Tibial nerve (tissue), 4 donors: ENCODE measurements around the gene INO80B. TPM values are rescaled to one million over a fixed set of nuclear protein-coding genes. Genes with fewer than 3 reads are reported as not detected.
"Not testable (repeated sequence)": the region's sequence is repeated elsewhere in the genome, so short reads cannot be mapped to it uniquely, and the experiment has no call there.

ENCODE experiments used
- DNase-seq, 2 donors: peaks; one replicate each; pipeline ENCODE4 v3.0.0-alpha.2; 2019; ENCODE audit warnings: low spot score in 2 of 2
- H3K27ac ChIP-seq, 4 donors: fragments of 200-600 bp; sonication (generic) in 3 of 4; one replicate each; pipeline ENCODE4 v1.5.1; 2017 to 2019; ENCODE audit warnings: mild to moderate bottlenecking in 1 of 4
- H3K27me3 ChIP-seq, 2 donors: fragments of 200-600 bp; sonication (generic) in 1 of 2; one replicate each; pipeline versions ENCODE4 v1.5.1 to v1.6.0; 2017 to 2019
- H3K36me3 ChIP-seq, 3 donors: fragments of 200-600 bp; sonication (generic); one replicate each; pipeline ENCODE4 v1.5.1; 2018 to 2019
- H3K4me1 ChIP-seq, 4 donors: fragments of 200-600 bp; sonication (generic) in 3 of 4; one replicate each; pipeline ENCODE4 v1.5.1; 2017 to 2019
- H3K4me3 ChIP-seq, 4 donors: fragments of 200-600 bp; sonication (generic) in 3 of 4; one replicate each; pipeline ENCODE4 v1.5.1; 2017 to 2019; ENCODE audit warnings: mild to moderate bottlenecking in 1 of 4, moderate library complexity in 1 of 4
- H3K9me3 ChIP-seq, 4 donors: fragments of 200-600 bp; sonication (generic) in 3 of 4; one replicate each; pipeline ENCODE4 v1.5.1; 2017 to 2019
- EP300 ChIP-seq, 2 donors: sonication (generic); formaldehyde crosslinking; IDR thresholded peaks; one replicate each; pipeline ENCODE4 v1.6.1; 2017; ENCODE audit warnings: antibody characterized with exemption in 2 of 2, mild to moderate bottlenecking in 1 of 2
- POLR2A ChIP-seq, 2 donors: fragments of 450-650 bp; IDR thresholded peaks; one replicate each; pipeline ENCODE4 v1.6.1; 2017; ENCODE audit warnings: antibody characterized with exemption in 2 of 2, mild to moderate bottlenecking in 2 of 2, moderate library complexity in 2 of 2
- WGBS, 2 donors: methylation state at CpG; one replicate each; pipeline ENCODE4 v1.1.5; 2018; 5-methylcytosine and 5-hydroxymethylcytosine counted together
- total RNA-seq, 4 donors: library from RNA; depleted of rRNA; stranded (reverse); fragments of >200 nt; gene quantifications; one replicate each; pipeline ENCODE4 v1.1.0, GENCODE V29; 2016
- TF ChIP-seq, protein P1 (sequence below), 5 experiments: fragments of 200-600 bp in 3 of 5; fragments of 450-650 bp in 2 of 5; sonication (generic) in 3 of 5; IDR thresholded peaks; one replicate each; pipeline ENCODE4 v1.5.1; 2016 to 2019; ENCODE audit warnings: antibody characterized with exemption in 5 of 5, mild to moderate bottlenecking in 3 of 5, moderate library complexity in 2 of 5

The INO80B gene
- total RNA-seq, 4 donors from 2014 or later = 15.1 to 40.6 (median 27.5) TPM

DNA sequence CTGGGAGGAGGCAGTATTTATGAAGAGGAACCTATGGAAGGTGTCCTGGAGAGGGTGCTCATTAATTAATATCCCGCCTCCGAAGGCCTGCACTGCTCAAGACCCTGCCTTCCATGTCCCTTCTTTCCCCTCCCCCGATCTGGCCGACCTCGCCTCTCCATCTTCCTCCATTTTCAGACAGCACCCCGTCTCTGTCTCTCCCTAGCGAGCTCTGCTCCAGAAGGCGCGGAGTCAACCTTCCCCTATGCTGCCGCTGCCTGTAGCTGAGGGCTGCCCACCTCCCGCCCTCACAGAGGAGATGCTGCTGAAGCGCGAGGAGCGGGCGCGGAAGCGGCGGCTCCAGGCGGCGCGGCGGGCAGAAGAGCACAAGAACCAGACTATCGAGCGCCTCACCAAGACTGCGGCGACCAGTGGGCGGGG, 2.3 kb downstream of the INO80B start:
- H3K27me3 ChIP-seq = no peaks in the 10 kb centered on the region
- DNase-seq = no peak
- H3K36me3 ChIP-seq = peaks cover 0 to 20% (median 0%) of the 10 kb centered on the region in 3 donors
- peak overlapping the region; percentile 59 to 97 (median 96) for H3K27ac ChIP-seq
- peak overlapping the region; percentile 35 to 70 (median 58) for H3K4me3 ChIP-seq
- peaks cover 0 to 44% (median 27%) of the 10 kb centered on the region in 4 donors for H3K4me1 ChIP-seq
- TF ChIP-seq EP300 (IDR thresholded peaks at IDR 0.05) (no peak), POLR2A (IDR thresholded peaks at IDR 0.05) (no peak)
- TF ChIP-seq, protein P1, sequence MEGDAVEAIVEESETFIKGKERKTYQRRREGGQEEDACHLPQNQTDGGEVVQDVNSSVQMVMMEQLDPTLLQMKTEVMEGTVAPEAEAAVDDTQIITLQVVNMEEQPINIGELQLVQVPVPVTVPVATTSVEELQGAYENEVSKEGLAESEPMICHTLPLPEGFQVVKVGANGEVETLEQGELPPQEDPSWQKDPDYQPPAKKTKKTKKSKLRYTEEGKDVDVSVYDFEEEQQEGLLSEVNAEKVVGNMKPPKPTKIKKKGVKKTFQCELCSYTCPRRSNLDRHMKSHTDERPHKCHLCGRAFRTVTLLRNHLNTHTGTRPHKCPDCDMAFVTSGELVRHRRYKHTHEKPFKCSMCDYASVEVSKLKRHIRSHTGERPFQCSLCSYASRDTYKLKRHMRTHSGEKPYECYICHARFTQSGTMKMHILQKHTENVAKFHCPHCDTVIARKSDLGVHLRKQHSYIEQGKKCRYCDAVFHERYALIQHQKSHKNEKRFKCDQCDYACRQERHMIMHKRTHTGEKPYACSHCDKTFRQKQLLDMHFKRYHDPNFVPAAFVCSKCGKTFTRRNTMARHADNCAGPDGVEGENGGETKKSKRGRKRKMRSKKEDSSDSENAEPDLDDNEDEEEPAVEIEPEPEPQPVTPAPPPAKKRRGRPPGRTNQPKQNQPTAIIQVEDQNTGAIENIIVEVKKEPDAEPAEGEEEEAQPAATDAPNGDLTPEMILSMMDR (IDR thresholded peaks at IDR 0.05) = no peak
- no peaks in the 10 kb centered on the region for H3K9me3 ChIP-seq
- WGBS, 2 donors = 1 to 2% methylated on average over 25 to 26 of the region's 27 CpGs

DNA sequence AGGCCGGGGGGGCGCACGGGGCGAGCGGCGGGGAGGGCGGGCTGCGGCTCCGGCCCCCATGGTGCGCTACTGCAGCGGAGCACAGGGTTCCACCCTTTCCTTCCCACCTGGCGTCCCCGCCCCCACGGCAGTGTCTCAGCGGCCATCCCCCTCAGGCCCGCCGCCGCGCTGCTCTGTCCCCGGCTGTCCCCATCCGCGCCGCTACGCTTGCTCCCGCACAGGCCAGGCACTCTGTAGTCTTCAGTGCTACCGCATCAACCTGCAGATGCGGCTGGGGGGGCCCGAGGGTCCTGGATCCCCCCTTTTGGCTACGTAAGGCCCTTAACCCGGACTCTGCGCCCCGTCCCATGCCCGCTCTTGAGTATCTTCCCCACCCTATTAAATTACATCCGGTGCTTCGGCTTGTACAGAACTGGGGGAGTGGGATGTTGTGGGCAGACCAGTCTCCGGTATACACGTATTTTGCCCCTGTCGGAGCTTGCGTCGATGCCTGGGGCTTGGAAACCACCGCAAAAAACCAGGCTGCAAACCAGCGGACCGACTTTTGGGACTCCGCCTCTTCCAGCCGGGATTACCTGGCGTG, 2.8 kb downstream of the INO80B start:
- TF ChIP-seq EP300 (IDR thresholded peaks at IDR 0.05) (peak in 1 of 2 donors; percentile 94), POLR2A (IDR thresholded peaks at IDR 0.05) (peak; percentile 63 to 79)
- TF ChIP-seq, protein P1 (IDR thresholded peaks at IDR 0.05) = no peak

GRCh38 chr2:74458132-74458937, 3.4 kb downstream of the INO80B start, which contains the start of gene WBP1:
Gene WBP1 (plus strand): TSS chr2:74458438. CDS start chr2:74458603, 165 bp downstream.
- H3K4me3 ChIP-seq = peak within 1 kb of the TSS; percentile 68 to 70 (median 69)
- DNase-seq = peak; percentile 99 to 100
- no peaks in the 10 kb centered on the region for H3K27me3 ChIP-seq
- WGBS, 2 donors = 0 to 1% methylated on average over 13 to 32 of the region's 38 CpGs
- H3K9me3 ChIP-seq = no peaks in the 10 kb centered on the region
- H3K4me1 ChIP-seq = peaks cover 0 to 45% (median 27%) of the 10 kb centered on the region in 4 donors
- TF ChIP-seq EP300 (IDR thresholded peaks at IDR 0.05) (peak; percentile 52 to 73), POLR2A (IDR thresholded peaks at IDR 0.05) (peak; percentile 26 to 58)
- TF ChIP-seq, protein P1 (IDR thresholded peaks at IDR 0.05) = peak in 2 of 5 experiments; percentile 58 to 67
- H3K27ac ChIP-seq = peak within 1 kb of the TSS; percentile 59 to 97 (median 96)
- H3K36me3 ChIP-seq = peaks cover 0 to 32% (median 0%) of the 10 kb centered on the region in 3 donors

More for the DNA sequence above, 2.8 kb downstream of the INO80B start:
- DNase-seq = peak in 1 of 2 donors; percentile 38
- Histone ChIP-seq H3K27me3 (no peaks in the 10 kb centered on the region), H3K4me3 (peak overlapping the region; percentile 35 to 70 (median 58)), H3K27ac (peak overlapping the region; percentile 59 to 97 (median 96)), H3K4me1 (peaks cover 0 to 44% (median 27%) of the 10 kb centered on the region in 4 donors), H3K9me3 (no peaks in the 10 kb centered on the region), H3K36me3 (peaks cover 0 to 25% (median 0%) of the 10 kb centered on the region in 3 donors)
- WGBS, 2 donors = 1% methylated on average over 38 to 42 of the region's 46 CpGs

DNA sequence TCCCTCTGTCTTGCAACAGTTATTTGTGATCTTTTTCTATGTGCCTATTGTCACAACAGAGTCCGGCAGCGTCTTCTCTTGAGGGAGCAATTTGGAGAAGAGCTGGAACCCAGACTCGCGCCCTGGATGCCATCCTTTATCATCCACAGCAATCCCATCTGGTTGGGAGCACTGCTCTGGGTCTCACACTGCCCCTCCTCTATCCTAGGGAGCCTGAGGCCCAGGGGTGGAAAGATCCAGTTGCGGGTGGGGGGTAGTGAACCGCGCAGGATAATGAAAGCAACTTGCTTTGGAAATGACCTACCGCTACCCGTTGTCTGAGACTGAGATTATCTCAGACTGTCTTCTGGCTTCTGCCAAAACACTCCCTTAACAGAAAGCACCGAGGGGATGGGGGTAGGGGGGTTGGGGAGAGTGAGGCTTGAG, 4.1 kb downstream of the INO80B start:
- peaks cover 0 to 52% (median 29%) of the 10 kb centered on the region in 4 donors for H3K4me1 ChIP-seq
- no peak for DNase-seq
- H3K4me3 ChIP-seq = peak overlapping the region; percentile 68 to 70 (median 69)
- TF ChIP-seq POLR2A (IDR thresholded peaks at IDR 0.05) (no peak), EP300 (IDR thresholded peaks at IDR 0.05) (no peak)
- TF ChIP-seq, protein P1 (IDR thresholded peaks at IDR 0.05) = no peak
- 1% methylated on average over 10 of the region's 10 CpGs for WGBS, 2 donors
- peaks cover 0 to 33% (median 0%) of the 10 kb centered on the region in 3 donors for H3K36me3 ChIP-seq
- no peaks in the 10 kb centered on the region for H3K27me3 ChIP-seq
- H3K9me3 ChIP-seq = no peaks in the 10 kb centered on the region
- peak overlapping the region in 3 of 4 donors; percentile 85 to 96 (median 87) for H3K27ac ChIP-seq

DNA sequence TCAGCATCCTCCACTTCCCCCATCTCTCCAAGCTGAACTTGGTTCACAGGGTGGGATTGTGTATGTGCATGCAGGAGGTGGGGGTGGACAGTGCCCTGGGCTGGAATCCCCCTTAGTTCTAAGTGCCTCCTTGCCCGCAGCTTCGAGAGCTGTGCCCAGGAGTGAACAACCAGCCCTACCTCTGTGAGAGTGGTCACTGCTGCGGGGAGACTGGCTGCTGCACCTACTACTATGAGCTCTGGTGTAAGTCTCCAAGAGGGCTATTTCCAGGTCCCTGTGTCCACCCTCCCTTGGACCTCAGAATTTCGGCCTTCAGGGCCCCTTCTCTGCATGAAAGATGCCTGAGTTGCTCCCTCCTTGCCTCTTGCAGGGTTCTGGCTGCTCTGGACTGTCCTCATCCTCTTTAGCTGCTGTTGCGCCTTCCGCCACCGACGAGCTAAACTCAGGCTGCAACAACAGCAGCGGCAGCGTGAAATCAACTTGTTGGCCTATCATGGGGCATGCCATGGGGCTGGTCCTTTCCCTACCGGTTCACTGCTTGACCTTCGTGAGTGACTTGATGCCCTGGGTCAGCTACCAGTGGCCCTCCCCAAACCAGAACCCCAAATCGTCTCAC, 4.7 kb downstream of the INO80B start:
- WGBS, 2 donors = 72 to 76% methylated on average over 13 of the region's 13 CpGs
- DNase-seq = not testable (repeated sequence)

DNA sequence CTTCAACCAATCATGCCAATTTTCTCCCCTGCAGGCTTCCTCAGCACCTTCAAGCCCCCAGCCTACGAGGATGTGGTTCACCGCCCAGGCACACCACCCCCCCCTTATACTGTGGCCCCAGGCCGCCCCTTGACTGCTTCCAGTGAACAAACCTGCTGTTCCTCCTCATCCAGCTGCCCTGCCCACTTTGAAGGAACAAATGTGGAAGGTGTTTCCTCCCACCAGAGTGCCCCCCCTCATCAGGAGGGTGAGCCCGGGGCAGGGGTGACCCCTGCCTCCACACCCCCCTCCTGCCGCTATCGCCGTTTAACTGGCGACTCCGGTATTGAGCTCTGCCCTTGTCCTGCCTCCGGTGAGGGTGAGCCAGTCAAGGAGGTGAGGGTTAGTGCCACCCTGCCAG, 5.3 kb downstream of the INO80B start:
- Histone ChIP-seq H3K4me1 (peaks cover 0 to 53% (median 35%) of the 10 kb centered on the region in 4 donors), H3K36me3 (peaks cover 0 to 33% (median 0%) of the 10 kb centered on the region in 3 donors)
- not testable (repeated sequence) for H3K27ac ChIP-seq, DNase-seq, H3K9me3 ChIP-seq, H3K4me3 ChIP-seq, H3K27me3 ChIP-seq
- WGBS, 2 donors = 77 to 83% methylated on average over 10 of the region's 10 CpGs

More for the DNA sequence above, 4.7 kb downstream of the INO80B start:
- peak overlapping the region in 1 of 4 donors; percentile 4 for H3K27ac ChIP-seq
- H3K27me3 ChIP-seq, H3K9me3 ChIP-seq, H3K4me3 ChIP-seq: not testable (repeated sequence)
- peaks cover 0 to 53% (median 35%) of the 10 kb centered on the region in 4 donors for H3K4me1 ChIP-seq
- peaks cover 0 to 33% (median 0%) of the 10 kb centered on the region in 3 donors for H3K36me3 ChIP-seq
